Right kidney (tissue), 9 donors: ENCODE results near the gene PDE10A.

Source experiments
- DNase-seq: peaks from one replicate; pipeline ENCODE4 v3.0.0-alpha.2; 2016
- long read RNA-seq, 8 donors: transcript quantifications; one replicate each; lab custom pipeline, GENCODE V29; 2026

Gene PDE10A
- long read RNA-seq, donor 1: 0 reads
- long read RNA-seq, donor 2: 0 reads
- long read RNA-seq, donor 3: 0 reads
- long read RNA-seq, donor 4: 0 reads
- long read RNA-seq, donor 5, full-length matches to known transcripts: 1 of 1 reads
- long read RNA-seq, donor 5, partial matches to known transcripts: 0 of 1 reads
- long read RNA-seq, donor 5, other reads (novel, unspliced or antisense): 0 of 1 reads
- long read RNA-seq, donor 6: 0 reads
- long read RNA-seq, donor 7, full-length matches to known transcripts: 1 of 1 reads
- long read RNA-seq, donor 7, partial matches to known transcripts: 0 of 1 reads
- long read RNA-seq, donor 7, other reads (novel, unspliced or antisense): 0 of 1 reads
- long read RNA-seq, donor 8: 0 reads

- DNase-seq: peak; percentile 95
These were observed at the start of gene PDE10A for GRCh38 chr6:165662749-165663376. TSS of gene PDE10A (minus strand) at chr6:165663241. CDS start at chr6:165662811, 430 bp downstream.

GRCh38 chr6:165708985-165709576 is 46.0 kb upstream of the PDE10A start:
- no peak for DNase-seq

GRCh38 chr6:165707067-165707853 is 44.2 kb upstream of the PDE10A start:
- DNase-seq: no peak

- DNase-seq: no peak
These were observed 42.9 kb upstream of the PDE10A start for GRCh38 chr6:165705941-165706340.

- no peak for DNase-seq
These were observed 41.2 kb upstream of the PDE10A start for GRCh38 chr6:165704045-165704748.

- DNase-seq: no peak
These were observed 39.6 kb upstream of the PDE10A start for GRCh38 chr6:165702669-165703068.

GRCh38 chr6:165701564-165702354 is 38.7 kb upstream of the PDE10A start:
- no peak for DNase-seq

GRCh38 chr6:165701005-165701404 is 38.0 kb upstream of the PDE10A start:
- no peak for DNase-seq

GRCh38 chr6:165698868-165699267 is 35.8 kb upstream of the PDE10A start:
- DNase-seq: no peak

GRCh38 chr6:165697171-165697570 is 34.1 kb upstream of the PDE10A start:
- no peak for DNase-seq

- no peak for DNase-seq
These were observed 32.9 kb upstream of the PDE10A start for GRCh38 chr6:165695722-165696515.

- DNase-seq: no peak
These were observed 31.3 kb upstream of the PDE10A start for GRCh38 chr6:165694296-165694695.

GRCh38 chr6:165692106-165692653 is 29.1 kb upstream of the PDE10A start:
- no peak for DNase-seq

GRCh38 chr6:165689699-165690098 is 26.7 kb upstream of the PDE10A start:
- no peak for DNase-seq

- DNase-seq: no peak
These were observed 23.7 kb upstream of the PDE10A start for GRCh38 chr6:165686596-165687365.

- DNase-seq: no peak
These were observed 22.3 kb upstream of the PDE10A start for GRCh38 chr6:165685302-165685701.

- DNase-seq: no peak
These were observed 21.3 kb upstream of the PDE10A start for GRCh38 chr6:165684333-165684732.

- no peak for DNase-seq
These were observed 17.9 kb upstream of the PDE10A start for GRCh38 chr6:165680975-165681374.

- DNase-seq: no peak
These were observed 16.3 kb upstream of the PDE10A start for GRCh38 chr6:165679326-165679725.
